Activated CD8-positive, alpha-beta memory T cell treated with anti-CD3 and anti-CD28 coated beads, Interleukin-2, amount 50 U/mL, for 1 hour (primary cell): ENCODE measurements around the gene PCNX4.

ENCODE experiments used
- DNase-seq: peaks from one replicate; pipeline ENCODE4 v3.0.0-alpha.2; 2020; ENCODE audit errors: extremely low read depth

The PCNX4 gene

GRCh38 chr14:60206249-60206670 lies 114.5 kb downstream of the PCNX4 start:
- DNase-seq, result no peak

GRCh38 chr14:60206837-60207533 lies 115.3 kb downstream of the PCNX4 start:
- DNase-seq, result no peak

GRCh38 chr14:60210703-60211102 lies 119.0 kb downstream of the PCNX4 start:
- DNase-seq, result no peak

- DNase-seq, result no peak
Observed at GRCh38 chr14:60211153-60211552, 119.4 kb downstream of the PCNX4 start.

- DNase-seq, result no peak
Observed at GRCh38 chr14:60212503-60213371, 121.0 kb downstream of the PCNX4 start.

- DNase-seq, result no peak
Observed at GRCh38 chr14:60214003-60214402, 122.3 kb downstream of the PCNX4 start.

GRCh38 chr14:60214415-60215126 lies 122.8 kb downstream of the PCNX4 start:
- DNase-seq, result no peak

- no peak for DNase-seq
Observed at GRCh38 chr14:60215127-60215444, 123.4 kb downstream of the PCNX4 start.

GRCh38 chr14:60215520-60216420 lies 124.0 kb downstream of the PCNX4 start:
- no peak for DNase-seq

GRCh38 chr14:60217713-60218112 lies 126.0 kb downstream of the PCNX4 start:
- no peak for DNase-seq
